HG03432 (cell line): Measurements from ENCODE around the gene C17orf114.

Source experiments
- ATAC-seq: cut with Tn5 transposase; IDR thresholded peaks from one replicate; pipeline ENCODE4 v1.9.1; 2021; ENCODE audit warnings: mild to moderate bottlenecking, moderate library complexity; ENCODE audit not compliant: unreplicated experiment

C17orf114 gene

GRCh38 chr17:4788159-4788806 lies 13.8 kb downstream of the C17orf114 start:
- ATAC-seq = no peak

- ATAC-seq = no peak
Observed at GRCh38 chr17:4786516-4786915, 15.6 kb downstream of the C17orf114 start.

- ATAC-seq = no peak
Observed at GRCh38 chr17:4786106-4786511, 16.0 kb downstream of the C17orf114 start, which contains the start of gene VMO1. VMO1 (minus strand) TSS chr17:4786364; CDS start chr17:4786352, 12 bp downstream.

- no peak for ATAC-seq
Observed at GRCh38 chr17:4785311-4786105, 16.6 kb downstream of the C17orf114 start.

- ATAC-seq = no peak
Observed at GRCh38 chr17:4782652-4783051, 19.5 kb downstream of the C17orf114 start.

- no peak for ATAC-seq
Observed at GRCh38 chr17:4780325-4780955, 21.7 kb downstream of the C17orf114 start.

- ATAC-seq = no peak
Observed at GRCh38 chr17:4777969-4778760, 24.0 kb downstream of the C17orf114 start.

- ATAC-seq = no peak
Observed at GRCh38 chr17:4772235-4772613, 29.9 kb downstream of the C17orf114 start.

GRCh38 chr17:4771519-4772234 lies 30.5 kb downstream of the C17orf114 start, which contains the start of gene TM4SF5:
TM4SF5 (plus strand) TSS chr17:4771886; CDS start chr17:4771923, 37 bp downstream.
- no peak for ATAC-seq

- ATAC-seq = no peak
Observed at GRCh38 chr17:4769628-4770027, 32.5 kb downstream of the C17orf114 start.

- no peak for ATAC-seq
Observed at GRCh38 chr17:4768298-4768697, 33.8 kb downstream of the C17orf114 start.

GRCh38 chr17:4766723-4767122 lies 35.4 kb downstream of the C17orf114 start:
- ATAC-seq = no peak

GRCh38 chr17:4766201-4766600 lies 35.9 kb downstream of the C17orf114 start:
- ATAC-seq = no peak

GRCh38 chr17:4764595-4764994 lies 37.5 kb downstream of the C17orf114 start:
- no peak for ATAC-seq

- ATAC-seq = no peak
Observed at GRCh38 chr17:4759776-4760236, 42.3 kb downstream of the C17orf114 start.

- no peak for ATAC-seq
Observed at GRCh38 chr17:4753392-4753791, 48.7 kb downstream of the C17orf114 start.

GRCh38 chr17:4751932-4752331 lies 50.2 kb downstream of the C17orf114 start:
- no peak for ATAC-seq
